PC-9 (cell line): ENCODE measurements around the gene MRPL53. TPM values are rescaled to one million over a fixed set of nuclear protein-coding genes. Genes with fewer than 3 reads are reported as not detected.

Experiments used
- BruUV-seq: library from RNA; stranded (reverse); fragments of 400-500 nt; replicated peaks from 2 replicates; lab custom pipeline; 2021; lab: Mats Ljungman, UMichigan
- CTCF ChIA-PET: fragments of 300-600 bp; sonication (Branson Sonifier 250); formaldehyde crosslinking; loops from one replicate; lab custom pipeline; 2022; ENCODE audit warnings: antibody characterized with exemption; lab: Charles Lee
- POLR2A ChIA-PET: fragments of 300-600 bp; sonication (Branson Sonifier 250); formaldehyde crosslinking; loops from one replicate; lab custom pipeline; 2022; ENCODE audit warnings: antibody characterized with exemption; ENCODE audit not compliant: unreplicated experiment; lab: Charles Lee
- DNase-seq, 2 experiments: peaks; one replicate each; pipeline versions ENCODE4 v3.0.0 to v3.0.0-alpha.2; 2015 to 2022; ENCODE audit warnings: mixed read lengths in 1 of 2
- H2AFZ ChIP-seq: fragments of 200-600 bp; sonication (generic); 2 replicates; pipeline ENCODE4 v1.8.1; 2017; ENCODE audit warnings: antibody characterized with exemption
- H3F3A ChIP-seq: fragments of 200-600 bp; sonication (generic); 2 replicates; pipeline ENCODE4 v1.8.1; 2017; ENCODE audit warnings: antibody characterized with exemption, mild to moderate bottlenecking, low read depth; ENCODE audit not compliant: insufficient read depth
- H3K27ac ChIP-seq: fragments of 200-600 bp; sonication (generic); 2 replicates; pipeline ENCODE4 v1.6.1; 2016; ENCODE audit warnings: mixed run types
- H3K27me3 ChIP-seq: fragments of 200-600 bp; sonication (generic); 2 replicates; pipeline ENCODE4 v1.6.1; 2016; ENCODE audit warnings: low read depth, mixed run types; ENCODE audit not compliant: insufficient read depth
- H3K36me3 ChIP-seq: fragments of 200-600 bp; sonication (generic); 2 replicates; pipeline ENCODE4 v1.6.1; 2016; ENCODE audit warnings: low read depth, mixed run types
- H3K4me1 ChIP-seq: fragments of 200-600 bp; sonication (generic); replicated peaks from 2 replicates; pipeline ENCODE4 v1.6.1; 2016; ENCODE audit warnings: mixed run types; ENCODE audit not compliant: insufficient read depth
- H3K4me2 ChIP-seq: fragments of 200-600 bp; sonication (generic); 2 replicates; pipeline ENCODE4 v1.6.1; 2017; ENCODE audit warnings: mixed run types
- H3K4me3 ChIP-seq: fragments of 200-600 bp; sonication (generic); 2 replicates; pipeline ENCODE4 v1.6.1; 2016; ENCODE audit warnings: mixed run types
- H3K79me2 ChIP-seq: fragments of 200-600 bp; sonication (generic); 2 replicates; pipeline ENCODE4 v1.6.1; 2017; ENCODE audit warnings: low read depth, mixed run types
- H3K9me2 ChIP-seq: fragments of 200-600 bp; sonication (generic); 2 replicates; pipeline ENCODE4 v1.8.1; 2017; ENCODE audit warnings: mild to moderate bottlenecking; ENCODE audit not compliant: insufficient read depth
- H3K9me3 ChIP-seq: fragments of 200-600 bp; sonication (generic); 2 replicates; pipeline ENCODE4 v1.8.1; 2016; ENCODE audit warnings: low read depth; ENCODE audit not compliant: insufficient read depth
- H4K20me1 ChIP-seq: fragments of 200-600 bp; sonication (generic); 2 replicates; pipeline ENCODE4 v1.8.1; 2017; ENCODE audit not compliant: insufficient read depth
- EZH2 ChIP-seq: fragments of 200-600 bp; sonication (generic); IDR thresholded peaks from 2 replicates; pipeline ENCODE4 v1.8.0; 2017; ENCODE audit warnings: antibody characterized with exemption, low read depth
- intact Hi-C: fragments of 100-400 bp; cut with micrococcal nuclease; formaldehyde crosslinking; loops from one replicate; pipeline ENCODE4 v1.10.0; 2022; ENCODE audit not compliant: unreplicated experiment
- total RNA-seq: library from RNA; stranded (reverse); gene quantifications from 2 replicates; pipeline ENCODE4 v1.2.3, GENCODE V29; 2021
- TF ChIP-seq, protein P1 (sequence below): fragments of 200-600 bp; sonication (generic); conservative IDR thresholded peaks from 2 replicates; pipeline ENCODE4 v1.6.1; 2017; ENCODE audit warnings: mixed run types, antibody characterized with exemption, mild to moderate bottlenecking, moderate library complexity

MRPL53 gene
- total RNA-seq, 1 experiment from 2014 or later: 51.1 TPM

GRCh38 chr2:74500578-74500946, 28.1 kb upstream of the MRPL53 start:
- H4K20me1 ChIP-seq: no peaks in the 10 kb centered on the region
- BruUV-seq: no TSS peak
- no peaks in the 10 kb centered on the region for H3K9me2 ChIP-seq
- no peak overlapping the region for H3K4me2 ChIP-seq
- no peak for TF ChIP-seq EZH2
- TF ChIP-seq, protein P1, sequence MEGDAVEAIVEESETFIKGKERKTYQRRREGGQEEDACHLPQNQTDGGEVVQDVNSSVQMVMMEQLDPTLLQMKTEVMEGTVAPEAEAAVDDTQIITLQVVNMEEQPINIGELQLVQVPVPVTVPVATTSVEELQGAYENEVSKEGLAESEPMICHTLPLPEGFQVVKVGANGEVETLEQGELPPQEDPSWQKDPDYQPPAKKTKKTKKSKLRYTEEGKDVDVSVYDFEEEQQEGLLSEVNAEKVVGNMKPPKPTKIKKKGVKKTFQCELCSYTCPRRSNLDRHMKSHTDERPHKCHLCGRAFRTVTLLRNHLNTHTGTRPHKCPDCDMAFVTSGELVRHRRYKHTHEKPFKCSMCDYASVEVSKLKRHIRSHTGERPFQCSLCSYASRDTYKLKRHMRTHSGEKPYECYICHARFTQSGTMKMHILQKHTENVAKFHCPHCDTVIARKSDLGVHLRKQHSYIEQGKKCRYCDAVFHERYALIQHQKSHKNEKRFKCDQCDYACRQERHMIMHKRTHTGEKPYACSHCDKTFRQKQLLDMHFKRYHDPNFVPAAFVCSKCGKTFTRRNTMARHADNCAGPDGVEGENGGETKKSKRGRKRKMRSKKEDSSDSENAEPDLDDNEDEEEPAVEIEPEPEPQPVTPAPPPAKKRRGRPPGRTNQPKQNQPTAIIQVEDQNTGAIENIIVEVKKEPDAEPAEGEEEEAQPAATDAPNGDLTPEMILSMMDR: no peak
- no peak overlapping the region for H2AFZ ChIP-seq
- H3K36me3 ChIP-seq: 0 out of 2 replicates have a peak, but pooled peaks cover 5% of the 10 kb centered on the region
- peaks cover 28% of the 10 kb centered on the region; the same call in 1 of the 2 replicates for H3F3A ChIP-seq
- H3K4me3 ChIP-seq: no peak overlapping the region
- peaks cover 22% of the 10 kb centered on the region for H3K4me1 ChIP-seq
- no peaks in the 10 kb centered on the region for H3K9me3 ChIP-seq
- peaks cover 15% of the 10 kb centered on the region for H3K79me2 ChIP-seq
- DNase-seq: no peak
- no peaks in the 10 kb centered on the region for H3K27me3 ChIP-seq
- CTCF ChIA-PET: no interaction called here
- POLR2A ChIA-PET: no interaction called here
- no peak overlapping the region for H3K27ac ChIP-seq
- intact Hi-C loops: loop anchor here (10.0 kb wide), 1 partner anchor 344 kb away; no protein-coding TSS in a partner anchor

DNA sequence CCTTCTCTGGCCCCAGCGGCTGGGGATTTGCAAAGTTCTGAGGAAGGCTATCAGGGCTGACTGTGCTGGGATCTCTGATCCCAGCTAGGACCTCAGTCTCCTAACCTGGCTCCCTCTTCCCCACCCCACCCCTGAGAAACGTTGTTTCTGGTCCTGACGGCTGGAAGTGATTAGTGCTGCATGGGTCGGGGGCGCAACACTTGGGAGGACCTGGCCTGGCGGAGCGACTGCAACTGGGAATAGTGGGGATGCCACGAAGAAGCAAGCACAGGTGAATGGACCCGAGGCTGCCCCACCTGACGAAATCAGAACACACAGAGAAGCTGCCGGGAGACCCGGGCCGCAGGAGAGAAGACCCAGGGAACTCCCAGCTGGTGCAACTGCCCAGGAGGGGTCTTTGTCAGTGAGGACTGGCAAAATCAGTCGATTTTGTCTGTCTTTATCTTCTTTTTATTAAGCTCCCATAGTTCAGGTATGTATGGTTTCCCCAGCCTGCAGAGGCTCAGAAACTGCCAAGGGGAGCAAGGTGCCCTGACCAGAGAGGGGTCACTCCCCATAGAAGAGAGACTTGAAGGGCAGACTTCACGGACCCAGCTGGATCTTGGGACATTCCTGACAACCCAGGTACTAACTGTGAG, 27.6 kb upstream of the MRPL53 start:
- intact Hi-C loops: loop anchor here (10.0 kb wide), 1 partner anchor 345 kb away; no protein-coding TSS in a partner anchor
- CTCF ChIA-PET: no interaction called here
- peaks cover 17% of the 10 kb centered on the region for H3K4me1 ChIP-seq

GRCh38 chr2:74499267-74499939, 26.9 kb upstream of the MRPL53 start, which contains the start of gene LBX2:
TSS of gene LBX2 (minus strand) at chr2:74499603. CDS start at chr2:74499537, 66 bp downstream.
- Histone ChIP-seq H4K20me1 (no peaks in the 10 kb centered on the region), H3K4me1 (peaks cover 16% of the 10 kb centered on the region), H3K9me2 (no peaks in the 10 kb centered on the region), H3K27me3 (no peaks in the 10 kb centered on the region), H3K36me3 (0 out of 2 replicates have a peak, but pooled peaks cover under 1% of the 10 kb centered on the region), H3K4me3 (peak within 1 kb of the TSS; percentile 62), H3K9me3 (no peaks in the 10 kb centered on the region), H2AFZ (peak within 1 kb of the TSS; percentile 88), H3F3A (peaks cover 20% of the 10 kb centered on the region; the same call in 1 of the 2 replicates), H3K4me2 (peak within 1 kb of the TSS; percentile 88), H3K79me2 (peaks cover 10% of the 10 kb centered on the region; the same call in 1 of the 2 replicates), H3K27ac (no peak within 1 kb of the TSS)
- no TSS peak for BruUV-seq
- DNase-seq: no peak
- TF ChIP-seq, protein P1: no peak
- TF ChIP-seq EZH2: no peak
- POLR2A ChIA-PET: interaction anchor here (0.5 kb wide), 1 partner anchor 28 kb away, joined by 8 read pairs; no protein-coding TSS in a partner anchor
- CTCF ChIA-PET: no interaction called here
- intact Hi-C loops: no loop called here

More for the DNA sequence above, 27.6 kb upstream of the MRPL53 start:
- DNase-seq: no peak
- H3K9me3 ChIP-seq: no peaks in the 10 kb centered on the region
- TF ChIP-seq, protein P1: no peak
- TF ChIP-seq EZH2: no peak
- no peak overlapping the region for H3K4me2 ChIP-seq
- no peaks in the 10 kb centered on the region for H4K20me1 ChIP-seq
- no peak overlapping the region for H2AFZ ChIP-seq
- no peaks in the 10 kb centered on the region for H3K9me2 ChIP-seq
- POLR2A ChIA-PET: no interaction called here
- H3K27me3 ChIP-seq: no peaks in the 10 kb centered on the region
- peaks cover 10% of the 10 kb centered on the region; the same call in 1 of the 2 replicates for H3K79me2 ChIP-seq
- H3K36me3 ChIP-seq: 0 out of 2 replicates have a peak, but pooled peaks cover 5% of the 10 kb centered on the region
- peaks cover 26% of the 10 kb centered on the region; the same call in 1 of the 2 replicates for H3F3A ChIP-seq
- H3K27ac ChIP-seq: no peak overlapping the region
- BruUV-seq: no TSS peak
- H3K4me3 ChIP-seq: no peak overlapping the region
